ENCODE measurements around the gene TNFSF9.

DNA sequence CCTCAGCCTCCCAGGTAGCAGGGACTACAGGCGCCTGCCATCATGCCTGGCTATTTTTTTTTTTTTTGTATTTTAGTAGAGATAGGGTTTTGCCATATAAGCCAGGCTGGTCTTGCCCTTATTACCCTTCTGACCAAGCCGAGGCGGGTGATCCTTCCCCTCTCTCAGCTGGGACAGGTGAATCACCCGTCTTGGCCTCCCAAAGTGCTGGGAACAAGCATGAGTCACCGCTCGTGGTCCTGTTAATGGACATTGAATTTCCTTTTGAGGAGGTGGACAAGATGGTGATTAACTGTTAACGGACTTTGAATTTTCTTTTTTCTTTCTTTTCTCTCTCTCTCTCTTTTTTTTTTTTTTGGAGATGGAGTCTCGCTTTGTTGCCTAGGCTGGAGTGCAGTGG, 49.5 kb downstream of the TNFSF9 start:
- no peak for TF ChIP-seq GATA2 (IDR thresholded peaks at IDR 0.05; ENCODE audit: low read depth, low read length)
- TF ChIP-seq GATA3 (IDR thresholded peaks at IDR 0.05; ENCODE audit: low read depth, low read length): no peak
